GM18861 (cell line): ENCODE measurements around the gene KCNT2.
"Not testable (repeated sequence)": the region's sequence is repeated elsewhere in the genome, so short reads cannot be mapped to it uniquely, and the experiment has no call there.

Experiments used
- ATAC-seq: cut with Tn5 transposase; IDR thresholded peaks from one replicate; pipeline ENCODE4 v1.9.1; 2021; ENCODE audit not compliant: unreplicated experiment

The KCNT2 gene

DNA sequence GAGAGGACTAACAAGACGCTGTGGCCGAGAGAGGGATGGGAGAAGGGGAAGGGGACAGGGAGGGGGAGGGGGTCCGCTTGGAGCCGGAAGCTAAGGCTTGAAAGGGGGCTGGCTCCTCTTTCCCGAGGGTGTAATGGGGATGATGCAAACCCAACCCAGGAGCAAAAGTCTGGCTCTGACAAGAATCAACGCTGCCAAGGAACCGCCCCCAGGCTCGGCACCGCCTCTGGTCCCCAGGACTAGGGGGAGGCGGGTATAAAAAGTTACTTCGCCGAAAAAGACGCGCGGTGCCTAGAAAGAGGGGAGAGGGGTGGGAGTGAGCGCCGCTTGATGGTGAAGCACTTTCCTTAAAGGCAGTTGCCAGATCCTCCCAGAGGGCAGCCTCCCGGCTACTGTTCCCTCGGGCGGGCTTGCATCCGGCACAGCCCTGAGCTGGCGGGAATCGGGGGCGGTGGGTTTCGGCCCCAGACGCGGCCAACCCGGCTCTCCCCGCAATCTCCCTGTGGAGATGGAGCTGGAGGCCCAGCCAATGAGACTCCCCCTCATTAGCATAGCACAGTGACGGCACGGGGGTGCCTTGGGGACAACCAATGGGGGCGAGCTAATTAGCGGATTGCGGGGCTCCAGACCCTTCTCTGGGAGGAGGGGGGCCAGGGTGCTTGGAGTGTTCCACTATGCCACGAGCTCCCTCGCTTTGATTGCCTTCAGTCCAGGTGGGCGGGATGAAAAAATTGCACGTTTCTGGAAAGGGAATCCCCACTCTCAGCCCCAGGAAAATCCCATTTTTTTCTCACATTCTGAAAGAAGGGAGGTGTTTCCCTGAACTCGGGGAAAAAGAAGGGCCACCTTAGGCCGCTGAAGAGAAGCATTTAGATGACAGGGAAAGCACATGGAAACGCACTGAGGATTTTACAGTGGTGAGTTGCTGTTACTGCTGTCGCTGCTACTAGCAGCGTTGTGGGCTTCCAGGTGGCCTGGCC lies at the start of gene KCNT2:
KCNT2 (minus strand) TSS at position 51 of the 980 bp plus-strand sequence. CDS start 131 bp downstream, outside the sequence.
- ATAC-seq = no peak

DNA sequence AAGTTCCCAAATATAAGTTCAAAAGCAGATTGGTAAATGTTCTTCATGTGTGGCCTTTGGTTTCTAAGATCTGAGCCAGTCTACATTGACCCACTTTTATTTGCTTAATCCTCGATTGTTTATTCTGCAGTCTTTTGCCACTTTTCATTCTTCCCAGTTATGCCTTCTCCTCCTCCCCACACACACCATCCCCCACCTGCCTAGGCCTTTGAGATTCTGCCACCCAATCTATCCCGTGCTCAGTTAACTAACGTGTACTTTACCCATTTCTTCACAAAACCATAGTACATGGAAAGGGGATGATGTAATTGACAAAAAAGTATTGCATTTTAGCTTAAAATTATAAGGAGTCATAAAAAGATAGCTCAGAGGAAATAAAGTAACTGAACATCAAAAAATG lies 47.3 kb upstream of the KCNT2 start:
- no peak for ATAC-seq

DNA sequence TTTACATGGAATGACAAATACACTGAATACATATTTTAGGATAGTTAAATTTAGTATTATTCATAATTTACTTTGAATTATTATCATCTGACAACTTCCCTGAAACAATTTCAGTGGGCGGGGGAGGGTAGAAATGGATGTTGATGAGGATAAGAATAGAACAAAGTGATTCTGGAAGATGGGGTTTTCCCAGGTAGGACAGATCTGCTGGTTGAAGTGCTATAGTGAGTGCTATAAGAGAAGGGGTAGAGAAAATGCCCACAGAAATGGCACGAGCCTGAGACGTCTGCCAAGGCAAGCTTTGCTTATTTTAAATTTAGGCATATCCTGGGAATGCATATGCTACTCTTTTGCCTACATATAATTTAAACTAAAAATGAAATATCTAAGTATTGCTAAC lies 46.8 kb upstream of the KCNT2 start:
- ATAC-seq = no peak

DNA sequence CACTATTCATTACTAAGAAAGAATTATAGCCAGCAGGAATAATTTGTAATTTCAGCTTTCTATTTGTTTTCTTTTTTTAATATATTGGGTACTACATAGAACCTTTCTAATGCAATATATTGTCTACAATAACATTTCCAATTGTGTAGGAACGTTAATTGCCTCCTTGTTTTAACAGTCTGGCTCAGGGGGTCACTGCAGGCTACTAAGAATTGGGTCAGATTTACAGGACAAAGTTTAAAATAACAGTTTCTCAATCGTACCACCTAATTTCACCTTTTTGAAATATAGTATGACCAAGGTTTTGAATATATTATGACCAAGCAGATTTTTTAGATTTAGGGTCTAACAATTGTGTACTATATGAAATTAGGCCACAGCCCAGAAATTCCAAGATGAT lies 46.0 kb upstream of the KCNT2 start:
- no peak for ATAC-seq

DNA sequence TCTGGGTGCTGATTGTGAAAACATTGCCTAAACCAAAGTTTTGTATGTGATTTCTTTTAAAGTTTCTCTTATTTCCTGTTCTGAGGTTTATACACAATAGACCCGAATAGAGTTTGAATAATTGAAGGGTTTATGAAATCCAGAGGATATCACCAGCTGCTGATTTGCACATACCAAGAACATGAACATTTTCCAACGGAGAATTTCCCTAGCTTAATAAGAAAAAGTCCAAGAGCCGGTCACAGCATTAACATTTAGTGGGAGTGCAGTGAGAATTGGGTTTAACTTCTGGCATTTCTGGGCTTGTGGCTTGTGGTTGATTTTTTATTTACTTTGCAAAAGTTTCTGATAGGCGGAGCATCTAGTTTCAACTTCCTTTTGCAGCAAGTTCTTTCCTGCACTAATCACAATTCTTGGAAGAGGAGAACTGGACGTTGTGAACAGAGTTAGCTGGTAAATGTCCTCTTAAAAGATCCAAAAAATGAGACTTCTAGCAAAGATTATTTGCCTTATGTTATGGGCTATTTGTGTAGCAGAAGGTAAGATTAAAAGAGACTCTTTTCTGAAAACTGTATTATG lies 43.5 kb upstream of the KCNT2 start, which contains the start of gene CFH:
CFH (plus strand) TSS at position 407 of the 579 bp plus-strand sequence; CDS start at position 482, 75 bp downstream.
- no peak for ATAC-seq

DNA sequence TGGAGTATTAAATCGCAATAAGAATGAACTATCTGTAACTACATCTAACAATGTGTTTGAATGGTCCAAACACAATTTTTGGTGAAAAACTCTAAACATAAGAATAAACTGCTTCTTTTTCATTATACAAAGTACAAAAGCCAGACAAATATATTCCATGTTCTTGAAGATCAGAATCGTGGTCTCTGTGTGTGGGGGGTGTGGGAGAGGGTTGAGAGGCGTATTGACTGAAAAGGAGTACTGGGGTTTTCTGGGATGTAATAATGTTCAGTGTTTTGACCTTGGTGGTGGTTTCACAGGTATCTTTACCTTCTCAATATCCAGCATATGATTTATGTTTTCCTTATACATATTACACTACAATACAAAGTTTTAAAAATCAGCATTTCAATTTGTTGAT lies 42.8 kb upstream of the KCNT2 start:
- ATAC-seq = no peak

DNA sequence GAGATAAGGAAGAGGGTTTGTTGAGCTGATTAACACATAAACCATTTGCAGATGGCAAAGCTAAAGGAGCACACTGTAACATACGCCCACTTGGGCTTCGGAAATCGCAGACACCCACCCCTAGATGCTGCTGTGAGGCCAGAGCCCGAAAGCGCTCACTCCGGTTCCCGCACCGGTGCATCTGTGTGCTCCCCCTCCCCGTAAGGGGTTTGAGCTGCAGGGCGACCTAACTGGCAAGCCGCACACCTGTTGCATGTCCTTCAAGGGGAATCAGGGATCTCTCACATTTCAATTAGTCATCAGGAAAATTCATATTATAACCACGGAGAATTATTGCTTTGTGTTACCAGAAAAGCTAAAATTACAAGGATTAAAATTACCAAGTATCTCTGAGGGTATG lies 42.2 kb upstream of the KCNT2 start:
- no peak for ATAC-seq

DNA sequence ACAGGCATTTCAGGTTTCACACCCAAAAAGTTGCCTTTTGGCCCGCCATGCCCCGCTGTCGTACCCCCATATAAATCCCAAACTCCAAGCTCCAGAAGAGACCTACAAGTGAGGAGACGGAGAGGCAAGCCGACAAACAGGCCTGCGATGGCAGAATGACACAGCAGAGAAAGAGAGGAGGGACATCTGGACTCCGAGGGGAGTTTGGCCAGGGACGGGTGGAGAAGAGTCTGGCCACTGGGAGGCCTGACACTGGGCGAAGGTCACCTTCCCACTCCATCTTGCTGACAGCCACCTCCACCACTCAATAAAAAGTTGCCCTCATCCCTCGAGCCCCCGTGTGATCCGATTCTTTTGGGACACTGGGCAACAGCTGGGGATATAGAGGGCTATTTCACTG lies 41.8 kb upstream of the KCNT2 start:
- no peak for ATAC-seq

DNA sequence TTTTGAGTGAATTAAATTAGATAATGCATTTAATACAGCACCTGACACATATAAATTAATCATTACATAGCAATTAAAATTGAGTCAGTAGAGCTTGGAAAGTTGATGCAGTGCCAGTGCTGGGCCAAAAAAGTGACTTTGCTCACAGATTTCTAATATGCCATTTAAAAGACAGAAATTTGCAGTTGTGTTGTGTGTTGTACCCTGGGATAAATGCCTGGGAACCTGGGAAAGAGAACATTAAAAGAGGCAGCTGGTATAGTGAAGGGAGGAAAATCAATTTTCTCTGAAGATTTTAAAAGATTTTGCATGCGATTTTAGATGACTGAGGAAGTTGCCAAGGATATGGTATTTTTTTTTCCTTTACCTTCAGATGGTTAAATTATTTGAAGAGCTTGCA lies 32.7 kb upstream of the KCNT2 start:
- ATAC-seq = no peak

DNA sequence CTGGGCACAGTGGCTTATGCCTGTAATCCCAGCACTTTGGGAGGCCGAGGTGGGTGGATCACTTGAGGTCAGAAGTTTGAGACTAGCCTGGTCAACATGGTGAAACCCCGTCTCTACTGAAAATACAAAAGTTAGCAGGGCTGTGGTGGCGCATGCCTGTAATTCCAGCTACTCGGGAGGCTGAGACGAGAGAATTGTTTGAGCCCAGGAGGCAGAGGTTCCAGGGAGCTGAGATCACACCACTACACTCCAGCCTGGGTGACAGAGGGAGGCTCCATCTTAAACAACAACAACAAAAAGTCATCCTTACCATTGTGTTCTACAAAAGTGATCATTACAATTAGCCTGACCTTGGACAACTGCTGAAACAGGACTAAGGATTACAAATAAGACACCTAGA lies 31.1 kb upstream of the KCNT2 start:
- ATAC-seq = not testable (repeated sequence)

DNA sequence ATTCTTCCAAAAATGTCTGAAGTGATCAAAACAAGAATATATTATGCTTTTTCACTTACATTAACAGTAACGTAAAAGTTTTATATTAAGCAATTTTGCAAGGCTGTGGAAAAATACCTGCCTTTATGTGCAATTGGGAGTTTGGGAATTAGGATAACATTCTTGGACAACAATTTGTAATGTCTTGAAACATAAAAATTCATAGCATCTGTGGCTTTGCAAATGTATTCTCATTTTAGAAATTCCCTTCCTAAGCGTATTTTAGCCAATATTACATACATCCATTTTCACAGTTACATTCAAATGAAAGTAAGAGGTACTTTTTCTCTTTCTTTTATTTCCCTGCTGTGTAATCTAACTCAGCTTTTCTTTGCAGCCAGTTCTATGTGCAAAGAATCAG lies 30.2 kb upstream of the KCNT2 start:
- ATAC-seq = no peak

DNA sequence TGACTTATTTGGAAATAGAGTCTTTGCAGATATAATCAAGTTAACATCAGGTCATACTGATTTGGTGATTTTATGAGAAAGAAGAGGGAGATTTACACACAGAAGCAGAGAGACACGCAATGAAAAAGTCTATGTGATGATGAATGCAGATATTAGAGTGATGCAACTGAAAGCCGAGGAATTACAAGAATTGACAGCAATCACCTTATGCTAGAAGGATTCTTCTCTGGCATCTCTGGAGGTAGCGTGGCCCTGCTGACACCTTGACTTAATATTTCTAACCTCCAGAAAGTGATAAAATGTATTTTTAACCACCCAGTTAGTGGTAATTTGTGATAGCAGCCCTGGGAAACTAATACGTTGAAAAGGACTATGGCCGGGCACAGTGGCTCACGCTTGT lies 29.4 kb upstream of the KCNT2 start:
- ATAC-seq = no peak

DNA sequence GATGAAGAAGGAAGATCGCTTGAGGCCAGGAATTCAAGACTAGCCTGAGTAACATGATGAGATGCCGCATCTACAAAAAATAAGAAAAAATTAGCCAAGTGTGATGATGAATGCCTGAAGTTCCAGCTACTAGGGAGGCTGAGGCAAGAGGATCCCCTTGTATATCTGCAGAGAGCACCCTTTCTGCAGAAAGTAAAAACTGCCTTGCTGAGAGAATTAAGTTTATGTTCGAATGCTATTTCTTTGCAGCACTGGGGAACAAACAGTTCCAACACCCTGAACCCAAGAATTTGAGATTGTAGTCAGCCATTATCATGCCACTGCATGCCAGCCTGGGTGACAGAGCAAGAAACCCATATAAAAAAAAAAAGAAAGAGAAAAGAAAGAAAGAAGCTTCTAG lies 20.6 kb upstream of the KCNT2 start:
- no peak for ATAC-seq

DNA sequence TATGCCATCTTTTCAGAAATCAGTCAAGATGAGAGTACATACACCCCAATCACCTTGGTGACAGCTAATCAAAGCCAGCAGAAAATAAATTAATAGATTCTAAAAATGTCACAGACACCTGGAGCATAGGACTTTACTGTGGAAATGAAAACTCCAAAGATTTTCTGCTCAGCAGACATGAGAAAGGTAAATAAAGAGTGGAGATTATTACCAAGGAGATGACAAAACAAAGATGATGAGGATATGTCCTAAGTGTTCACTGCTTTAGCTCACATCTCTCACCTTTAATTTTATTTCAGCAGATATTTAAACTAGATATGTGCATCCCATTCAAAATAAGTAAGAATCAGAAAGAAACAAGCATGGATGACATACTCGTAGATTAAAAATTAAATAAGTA lies 14.8 kb upstream of the KCNT2 start:
- no peak for ATAC-seq

DNA sequence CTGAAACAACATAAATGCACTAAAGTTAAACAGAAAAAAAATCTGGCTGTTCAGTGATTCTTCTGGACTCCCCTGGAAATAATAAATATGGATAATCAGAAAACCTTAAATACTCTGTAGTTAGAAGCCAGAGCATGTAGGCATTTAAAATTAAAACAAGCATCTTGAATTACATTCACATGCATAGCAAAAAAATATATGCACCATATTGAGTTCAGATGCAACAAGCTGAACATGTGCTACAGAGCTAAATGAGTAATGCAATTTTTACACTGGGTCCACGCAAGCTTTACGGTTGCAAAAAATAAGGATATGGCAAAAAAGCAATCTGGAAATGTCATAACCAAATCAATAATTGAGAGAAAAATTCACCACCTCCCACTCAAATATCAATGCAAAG lies 11.5 kb upstream of the KCNT2 start:
- no peak for ATAC-seq

DNA sequence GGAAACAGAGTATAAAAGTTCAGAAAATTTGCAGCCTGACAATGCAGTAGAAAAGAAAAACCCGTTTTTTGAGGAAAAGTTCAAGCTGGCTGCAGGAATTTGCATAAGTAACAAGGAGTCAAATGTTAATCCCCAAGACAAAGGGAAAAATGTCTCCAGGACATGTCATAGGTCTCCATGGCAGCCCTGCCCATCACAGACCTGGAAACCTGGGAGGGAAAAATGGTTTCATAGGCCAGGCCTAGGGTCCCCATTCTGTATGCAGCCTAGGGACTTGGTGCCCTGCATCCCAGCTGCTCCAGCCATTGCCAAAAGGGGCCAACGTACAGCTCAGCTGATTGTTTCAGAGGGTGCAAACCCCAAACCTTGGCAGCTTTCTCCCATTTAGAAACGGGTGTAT lies 3.6 kb upstream of the KCNT2 start:
- ATAC-seq = no peak

DNA sequence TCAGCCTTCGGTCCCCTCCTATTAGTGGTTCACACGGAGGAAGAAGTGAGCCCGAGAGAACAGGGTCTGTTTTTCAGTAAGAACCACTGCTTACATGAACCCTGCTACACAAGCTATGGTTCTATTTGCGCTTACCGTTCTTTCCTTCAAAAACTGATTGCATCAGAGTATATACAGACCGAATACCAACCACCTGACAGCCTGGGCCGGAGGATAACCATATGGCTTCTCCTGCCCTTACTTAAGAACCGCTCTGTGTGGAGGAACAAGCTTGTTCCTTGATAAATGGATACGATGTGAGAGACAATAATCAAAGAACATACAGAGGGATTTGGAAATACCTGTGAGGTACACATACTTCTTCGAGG lies 1.1 kb upstream of the KCNT2 start:
- no peak for ATAC-seq

DNA sequence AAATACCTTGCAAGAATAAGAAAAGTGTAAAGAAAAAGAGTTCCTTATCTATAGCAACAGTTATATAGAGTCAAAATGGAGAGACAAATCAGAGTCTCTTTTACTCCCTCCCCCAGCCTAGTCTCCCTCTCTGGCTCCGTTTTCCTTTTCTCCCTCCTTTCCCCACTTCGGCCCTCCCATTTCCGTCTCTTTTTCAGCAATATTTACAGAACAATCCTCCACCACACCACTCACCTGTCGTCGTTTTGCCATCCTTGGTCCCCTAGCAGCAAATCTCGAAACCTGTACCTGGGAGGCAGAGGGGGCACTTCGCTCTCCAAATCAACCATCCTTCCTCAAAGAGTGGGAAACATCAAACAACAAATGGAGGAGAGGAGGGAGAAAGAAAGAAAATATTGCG lies 259 bp downstream of the KCNT2 start:
- ATAC-seq = no peak

DNA sequence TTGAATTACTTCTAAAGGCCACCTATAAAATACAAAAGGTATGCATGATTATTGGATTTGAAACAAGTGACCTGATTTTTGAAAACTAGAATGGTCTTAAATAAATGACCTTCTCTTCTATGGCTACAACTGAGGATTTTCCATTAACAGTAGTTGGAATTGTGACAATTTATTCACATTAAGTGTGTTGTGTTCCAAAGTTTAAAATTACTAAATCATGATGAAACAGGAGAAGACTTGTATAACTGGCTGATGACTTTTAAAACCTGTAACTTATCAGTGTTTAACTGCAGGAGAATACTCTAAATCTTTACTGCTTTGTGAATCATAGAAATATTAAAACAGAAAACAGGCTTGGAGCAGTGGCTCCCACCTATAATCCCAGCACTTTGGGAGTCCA lies 4.6 kb downstream of the KCNT2 start:
- ATAC-seq = no peak

DNA sequence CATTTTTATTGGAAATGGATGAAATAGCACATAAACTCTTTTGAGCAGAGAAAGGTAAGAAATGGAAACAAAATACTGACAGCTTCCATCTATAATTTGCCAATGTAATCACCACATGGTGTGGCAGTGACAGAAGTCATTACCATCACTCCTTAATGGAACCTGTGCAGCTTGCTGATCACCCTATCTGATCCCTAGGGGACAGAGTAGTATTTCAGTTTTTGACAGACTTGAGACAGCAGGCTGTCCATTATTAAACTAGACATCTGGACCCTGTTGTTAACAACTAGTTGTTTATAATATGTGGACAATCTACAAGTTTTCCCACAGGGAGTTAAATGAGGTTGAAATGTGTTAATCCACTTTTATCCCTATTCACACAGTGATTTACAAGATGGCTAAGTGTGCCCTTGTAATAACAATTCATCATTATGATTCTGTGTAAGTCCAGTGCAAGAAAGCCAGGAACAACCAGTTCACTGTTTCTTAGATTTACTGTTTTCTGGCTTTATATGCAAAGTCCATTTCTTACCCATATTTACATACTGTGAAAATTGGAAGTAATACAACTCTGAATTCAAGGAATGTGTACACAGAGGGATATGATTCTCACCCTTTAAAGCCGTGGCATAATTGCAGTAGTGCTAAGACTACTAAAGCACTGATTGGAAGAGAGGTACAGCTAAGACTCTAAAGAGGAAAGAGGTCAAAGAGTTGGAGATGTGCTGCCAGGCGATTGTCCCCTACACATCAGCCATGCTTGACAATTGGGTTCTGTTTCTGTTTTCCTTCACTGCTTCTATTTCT lies 9.1 kb downstream of the KCNT2 start:
- ATAC-seq = no peak

DNA sequence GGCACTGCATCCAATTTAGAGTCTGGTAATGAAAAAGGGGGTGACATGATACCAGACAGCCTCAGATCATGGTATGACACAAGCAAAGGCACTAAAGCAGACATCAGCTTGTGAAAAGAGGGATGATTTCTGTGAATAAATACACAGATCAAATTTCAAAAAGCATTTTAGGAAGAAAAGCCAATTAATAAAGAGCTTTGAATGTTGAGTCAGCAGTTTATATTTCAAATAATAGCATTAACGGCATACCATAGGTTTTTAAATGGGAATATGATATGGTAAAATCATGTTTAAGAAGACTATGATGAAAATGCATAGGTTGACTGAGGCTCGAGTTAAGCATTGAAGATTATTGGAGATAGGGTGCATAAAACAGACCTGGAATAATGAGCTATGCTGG lies 13.5 kb downstream of the KCNT2 start:
- no peak for ATAC-seq

DNA sequence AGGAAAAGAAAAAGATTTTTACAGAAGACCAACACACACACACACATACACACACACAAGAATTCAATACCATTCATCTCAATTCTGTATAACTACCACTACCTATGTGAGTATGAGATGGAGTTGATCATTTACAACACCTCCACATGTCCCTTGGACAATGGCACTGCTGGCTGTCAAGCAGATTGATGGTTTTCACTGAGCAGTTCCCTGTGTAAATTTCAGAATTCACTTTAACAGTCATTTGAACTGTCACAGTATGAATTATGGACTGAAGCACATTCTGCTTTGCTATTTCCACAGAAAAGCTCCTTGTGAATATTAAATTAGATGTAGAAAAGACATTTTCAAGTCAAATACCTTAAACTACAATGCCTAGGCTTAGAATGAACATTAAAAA lies 14.3 kb downstream of the KCNT2 start:
- ATAC-seq = no peak
